ENCODE results near the gene SERGEF.

SERGEF gene

DNA sequence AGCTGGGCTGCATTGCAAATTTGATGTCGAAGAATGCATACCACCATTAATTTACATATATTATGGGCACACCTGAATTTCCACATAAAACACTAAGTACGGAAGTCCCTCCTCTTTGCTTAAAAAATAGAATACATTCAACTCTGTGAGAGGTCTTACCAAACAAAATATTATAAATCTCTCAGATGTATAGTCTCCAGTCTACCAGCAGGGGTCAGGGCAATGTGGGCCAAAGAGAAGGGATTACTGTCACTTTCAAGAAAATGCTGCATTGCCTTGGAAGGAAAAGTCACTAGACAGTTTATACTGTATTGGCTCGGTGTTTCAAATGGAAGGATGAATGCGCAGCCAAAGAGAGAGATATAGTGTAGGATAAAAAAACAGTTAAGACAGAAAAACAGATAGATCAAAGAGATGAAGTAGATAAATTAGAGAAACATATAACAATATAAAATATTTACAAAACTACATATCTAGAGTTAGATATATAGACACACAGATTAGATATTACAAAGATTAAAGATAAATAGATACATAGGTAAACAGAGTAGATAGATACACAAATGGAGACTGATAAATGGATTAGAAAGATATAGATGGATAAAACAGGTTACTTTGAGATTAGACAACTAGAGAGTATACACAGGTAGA, 20.9 kb downstream of the SERGEF start:
- Histone ChIP-seq H3K36me3 (ENCODE audit: control insufficient read depth, insufficient read depth, low read length) (peaks cover 7% of the 10 kb centered on the region), H3K4me3 (replicated peaks; ENCODE audit: low read depth, low read length) (no peak overlapping the region), H3K27me3 (replicated peaks; ENCODE audit: control insufficient read depth, insufficient read depth, low read length) (no peaks in the 10 kb centered on the region)
- no peak for DNase-seq (ENCODE audit: extremely low read depth, insufficient read length)
- TF ChIP-seq, protein P1, sequence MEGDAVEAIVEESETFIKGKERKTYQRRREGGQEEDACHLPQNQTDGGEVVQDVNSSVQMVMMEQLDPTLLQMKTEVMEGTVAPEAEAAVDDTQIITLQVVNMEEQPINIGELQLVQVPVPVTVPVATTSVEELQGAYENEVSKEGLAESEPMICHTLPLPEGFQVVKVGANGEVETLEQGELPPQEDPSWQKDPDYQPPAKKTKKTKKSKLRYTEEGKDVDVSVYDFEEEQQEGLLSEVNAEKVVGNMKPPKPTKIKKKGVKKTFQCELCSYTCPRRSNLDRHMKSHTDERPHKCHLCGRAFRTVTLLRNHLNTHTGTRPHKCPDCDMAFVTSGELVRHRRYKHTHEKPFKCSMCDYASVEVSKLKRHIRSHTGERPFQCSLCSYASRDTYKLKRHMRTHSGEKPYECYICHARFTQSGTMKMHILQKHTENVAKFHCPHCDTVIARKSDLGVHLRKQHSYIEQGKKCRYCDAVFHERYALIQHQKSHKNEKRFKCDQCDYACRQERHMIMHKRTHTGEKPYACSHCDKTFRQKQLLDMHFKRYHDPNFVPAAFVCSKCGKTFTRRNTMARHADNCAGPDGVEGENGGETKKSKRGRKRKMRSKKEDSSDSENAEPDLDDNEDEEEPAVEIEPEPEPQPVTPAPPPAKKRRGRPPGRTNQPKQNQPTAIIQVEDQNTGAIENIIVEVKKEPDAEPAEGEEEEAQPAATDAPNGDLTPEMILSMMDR (IDR thresholded peaks at IDR 0.05; ENCODE audit: insufficient read depth, low read length, poor library complexity, severe bottlenecking): peak; percentile 88

DNA sequence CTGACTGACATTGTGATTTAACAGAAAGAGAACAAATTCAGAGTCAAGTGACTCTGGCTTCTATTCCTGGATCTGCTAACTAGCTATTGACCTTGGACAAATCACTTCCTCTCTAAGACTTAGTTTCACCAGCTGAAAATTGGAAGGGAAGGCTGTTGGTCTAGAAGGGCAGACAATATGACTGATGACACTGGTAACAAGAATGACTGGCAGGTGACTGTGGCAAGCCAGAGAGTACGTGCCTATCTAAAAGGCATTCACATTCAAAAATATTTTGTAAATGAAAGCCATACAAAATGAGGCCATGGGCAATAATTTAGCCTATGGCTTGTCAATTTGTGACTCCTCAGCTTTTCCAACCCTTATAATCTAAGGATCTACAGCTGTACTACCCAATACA, 23.5 kb downstream of the SERGEF start:
- Histone ChIP-seq H3K4me3 (replicated peaks; ENCODE audit: low read depth, low read length) (no peak overlapping the region), H3K27me3 (replicated peaks; ENCODE audit: control insufficient read depth, insufficient read depth, low read length) (no peaks in the 10 kb centered on the region), H3K36me3 (ENCODE audit: control insufficient read depth, insufficient read depth, low read length) (peaks cover 7% of the 10 kb centered on the region)
- TF ChIP-seq, protein P1 (IDR thresholded peaks at IDR 0.05; ENCODE audit: insufficient read depth, low read length, poor library complexity, severe bottlenecking): no peak
- no peak for DNase-seq (ENCODE audit: extremely low read depth, insufficient read length)

DNA sequence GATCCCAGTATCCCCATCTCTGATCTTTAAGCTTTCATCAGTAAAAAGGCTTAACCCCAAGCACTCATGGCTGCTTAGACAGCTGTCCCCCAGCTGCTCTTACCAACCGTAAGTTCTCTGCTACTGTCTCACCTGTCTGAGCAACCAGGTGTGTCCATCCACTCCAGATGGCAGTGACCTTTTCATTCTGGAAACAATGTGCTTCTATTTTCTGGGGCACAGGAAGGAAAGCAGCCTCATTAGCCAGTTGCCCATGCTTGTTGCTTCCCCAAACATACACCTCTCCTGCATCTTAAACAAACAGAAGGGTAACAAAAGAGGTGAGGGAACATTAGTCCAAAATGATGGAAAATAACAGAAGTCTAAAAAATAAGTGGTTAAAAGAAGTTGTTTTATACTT, 24.4 kb downstream of the SERGEF start:
- TF ChIP-seq, protein P1 (IDR thresholded peaks at IDR 0.05; ENCODE audit: insufficient read depth, low read length, poor library complexity, severe bottlenecking): no peak
- Histone ChIP-seq H3K36me3 (ENCODE audit: control insufficient read depth, insufficient read depth, low read length) (peaks cover 7% of the 10 kb centered on the region), H3K27me3 (replicated peaks; ENCODE audit: control insufficient read depth, insufficient read depth, low read length) (no peaks in the 10 kb centered on the region), H3K4me3 (replicated peaks; ENCODE audit: low read depth, low read length) (no peak overlapping the region)
- DNase-seq (ENCODE audit: extremely low read depth, insufficient read length): no peak

DNA sequence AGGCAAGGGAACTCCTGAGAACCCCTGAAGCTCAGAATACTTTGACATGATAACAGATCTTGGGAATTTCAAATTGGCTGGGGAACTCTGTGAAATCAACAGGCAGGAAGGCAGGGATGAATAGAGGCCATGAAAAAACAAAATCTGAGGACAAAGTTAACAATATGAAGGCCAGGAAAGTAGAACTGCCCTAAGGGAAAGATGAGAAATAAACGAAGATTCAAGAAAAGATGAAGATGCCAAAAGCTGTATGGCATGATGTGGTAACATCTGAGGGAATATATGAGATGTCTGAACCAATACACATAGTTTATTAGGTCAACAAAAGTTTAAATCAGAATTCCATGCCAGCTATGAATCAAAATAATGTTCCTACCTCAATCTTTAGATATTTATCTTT, 25.0 kb downstream of the SERGEF start:
- no peak for DNase-seq (ENCODE audit: extremely low read depth, insufficient read length)
- Histone ChIP-seq H3K36me3 (ENCODE audit: control insufficient read depth, insufficient read depth, low read length) (peaks cover 7% of the 10 kb centered on the region), H3K4me3 (replicated peaks; ENCODE audit: low read depth, low read length) (no peak overlapping the region), H3K27me3 (replicated peaks; ENCODE audit: control insufficient read depth, insufficient read depth, low read length) (no peaks in the 10 kb centered on the region)
- TF ChIP-seq, protein P1 (IDR thresholded peaks at IDR 0.05; ENCODE audit: insufficient read depth, low read length, poor library complexity, severe bottlenecking): no peak

DNA sequence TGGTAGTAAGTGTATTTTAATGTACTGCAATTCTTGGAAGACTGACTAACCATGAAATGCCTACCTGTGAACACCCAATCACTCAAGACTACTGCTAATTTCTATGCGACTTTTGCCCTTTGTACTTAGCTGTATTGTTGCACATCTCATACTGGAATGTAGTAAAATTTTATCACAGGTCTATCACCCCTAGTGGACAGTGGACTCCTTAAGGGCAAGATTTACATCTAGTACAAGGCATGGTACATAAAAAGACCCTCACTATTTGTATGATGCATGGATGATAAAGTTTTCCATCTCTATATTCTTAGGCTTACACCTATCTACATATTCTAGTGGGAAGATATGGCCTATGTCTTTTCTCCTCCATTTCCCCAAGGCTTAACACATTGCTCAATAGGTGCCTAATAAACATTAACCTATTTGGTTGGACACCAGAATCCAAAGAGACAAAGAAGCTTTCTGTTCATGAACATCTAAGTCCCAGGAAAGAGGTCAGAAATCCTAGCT, 26.1 kb downstream of the SERGEF start:
- Histone ChIP-seq H3K27me3 (replicated peaks; ENCODE audit: control insufficient read depth, insufficient read depth, low read length) (no peaks in the 10 kb centered on the region), H3K4me3 (replicated peaks; ENCODE audit: low read depth, low read length) (no peak overlapping the region), H3K36me3 (ENCODE audit: control insufficient read depth, insufficient read depth, low read length) (peaks cover 7% of the 10 kb centered on the region)
- DNase-seq (ENCODE audit: extremely low read depth, insufficient read length): no peak
- TF ChIP-seq, protein P1 (IDR thresholded peaks at IDR 0.05; ENCODE audit: insufficient read depth, low read length, poor library complexity, severe bottlenecking): no peak
